ENCODE measurements around the gene FOXI1. TPM values are rescaled to one million over a fixed set of nuclear protein-coding genes. Genes with fewer than 3 reads are reported as not detected.

FOXI1 gene
- total RNA-seq, 4 donors from 2014 or later = not detected

DNA sequence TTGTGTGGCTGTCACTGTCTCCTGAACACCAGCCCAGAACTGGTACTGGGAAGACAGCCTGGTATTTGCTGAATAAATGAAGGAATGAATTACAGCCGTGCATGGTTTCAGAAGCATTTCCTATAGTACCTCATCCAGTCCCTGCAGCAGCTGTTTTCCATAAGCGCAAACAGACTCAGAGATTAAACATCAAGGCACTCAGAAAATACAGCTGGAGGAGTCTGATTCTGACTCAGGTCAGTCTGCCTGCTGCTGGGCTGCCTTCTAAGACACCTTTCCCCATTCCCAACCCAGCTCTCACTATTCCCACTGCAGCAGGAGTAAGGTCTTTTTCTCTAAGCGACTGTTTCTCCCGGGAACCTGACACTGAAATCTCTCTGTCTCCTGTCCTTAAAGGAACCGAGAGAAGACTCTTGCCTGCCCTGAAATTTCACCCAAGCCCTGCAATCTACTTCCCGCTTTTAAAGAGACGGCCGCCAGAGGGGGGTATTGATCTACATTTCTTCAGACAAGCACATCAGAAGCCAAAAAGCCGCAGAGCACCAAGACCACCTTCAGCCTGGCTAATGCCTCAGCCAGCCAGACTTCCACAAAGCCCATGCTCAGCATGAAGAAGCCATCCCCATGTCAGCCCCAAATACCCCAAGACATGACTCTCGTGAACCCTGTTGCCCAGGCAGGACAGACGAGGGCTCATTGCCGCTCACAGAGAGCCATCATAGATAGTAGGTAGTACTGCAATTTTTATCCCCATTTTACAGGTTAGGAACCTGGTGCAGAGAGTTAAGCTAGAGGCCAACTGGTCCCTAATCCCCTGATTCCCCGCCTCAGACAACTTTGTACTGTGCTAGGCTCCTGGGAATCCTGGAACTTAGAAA, 5.4 kb upstream of the FOXI1 start:
- no peak overlapping the region for H3K27ac ChIP-seq
- ATAC-seq = peak; percentile 28
- 21 to 40% methylated on average over 2 to 7 of the region's 13 CpGs for WGBS, 2 donors (ENCODE audit: low coverage in 1 of 2)
- no peak for TF ChIP-seq POLR2AphosphoS5 (IDR thresholded peaks at IDR 0.05)
- TF ChIP-seq, protein P1, sequence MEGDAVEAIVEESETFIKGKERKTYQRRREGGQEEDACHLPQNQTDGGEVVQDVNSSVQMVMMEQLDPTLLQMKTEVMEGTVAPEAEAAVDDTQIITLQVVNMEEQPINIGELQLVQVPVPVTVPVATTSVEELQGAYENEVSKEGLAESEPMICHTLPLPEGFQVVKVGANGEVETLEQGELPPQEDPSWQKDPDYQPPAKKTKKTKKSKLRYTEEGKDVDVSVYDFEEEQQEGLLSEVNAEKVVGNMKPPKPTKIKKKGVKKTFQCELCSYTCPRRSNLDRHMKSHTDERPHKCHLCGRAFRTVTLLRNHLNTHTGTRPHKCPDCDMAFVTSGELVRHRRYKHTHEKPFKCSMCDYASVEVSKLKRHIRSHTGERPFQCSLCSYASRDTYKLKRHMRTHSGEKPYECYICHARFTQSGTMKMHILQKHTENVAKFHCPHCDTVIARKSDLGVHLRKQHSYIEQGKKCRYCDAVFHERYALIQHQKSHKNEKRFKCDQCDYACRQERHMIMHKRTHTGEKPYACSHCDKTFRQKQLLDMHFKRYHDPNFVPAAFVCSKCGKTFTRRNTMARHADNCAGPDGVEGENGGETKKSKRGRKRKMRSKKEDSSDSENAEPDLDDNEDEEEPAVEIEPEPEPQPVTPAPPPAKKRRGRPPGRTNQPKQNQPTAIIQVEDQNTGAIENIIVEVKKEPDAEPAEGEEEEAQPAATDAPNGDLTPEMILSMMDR (IDR thresholded peaks at IDR 0.05) = peak in 3 of 4 experiments; percentile 60 to 70 (median 67)
- no peaks in the 10 kb centered on the region for H3K9me3 ChIP-seq
- no peaks in the 10 kb centered on the region for H3K36me3 ChIP-seq
- no peaks in the 10 kb centered on the region for H3K27me3 ChIP-seq
- peaks cover 0 to 8% (median 0%) of the 10 kb centered on the region in 3 donors for H3K4me1 ChIP-seq
- H3K4me3 ChIP-seq = no peak overlapping the region

DNA sequence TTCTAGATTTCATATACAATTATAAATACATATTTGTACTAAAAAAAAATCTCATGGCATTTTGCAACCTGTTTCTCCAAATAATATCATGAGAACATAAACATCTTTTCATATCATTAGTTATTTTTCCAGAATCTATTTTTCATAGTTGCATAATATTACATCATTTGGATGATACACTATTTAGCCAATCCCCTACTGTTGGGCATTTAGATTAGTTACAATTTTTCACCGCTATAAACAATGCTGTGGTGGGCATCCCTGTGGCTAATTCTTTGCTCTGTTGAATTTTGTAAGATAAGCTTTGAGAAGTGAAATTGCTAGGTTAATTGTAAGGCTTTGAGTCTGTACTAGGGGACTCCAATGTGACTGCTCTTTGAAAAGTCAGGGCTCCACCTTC, 2.2 kb upstream of the FOXI1 start:
- no peaks in the 10 kb centered on the region for H3K9me3 ChIP-seq
- peaks cover 0 to 8% (median 0%) of the 10 kb centered on the region in 3 donors for H3K4me1 ChIP-seq
- no peak overlapping the region for H3K27ac ChIP-seq
- ATAC-seq = no peak
- peaks cover 7% of the 10 kb centered on the region for H3K27me3 ChIP-seq
- TF ChIP-seq, protein P1 (IDR thresholded peaks at IDR 0.05) = no peak
- H3K4me3 ChIP-seq = no peak overlapping the region
- WGBS, 2 donors (ENCODE audit: low coverage in 1 of 2) = 89 to 100% methylated on average over 1 of the region's 1 CpG
- H3K36me3 ChIP-seq = no peaks in the 10 kb centered on the region

- Histone ChIP-seq H3K4me1 (peaks cover 0 to 8% (median 0%) of the 10 kb centered on the region in 3 donors), H3K27ac (no peak overlapping the region), H3K27me3 (peaks cover 7% of the 10 kb centered on the region), H3K9me3 (no peaks in the 10 kb centered on the region), H3K36me3 (no peaks in the 10 kb centered on the region), H3K4me3 (no peak overlapping the region)
- 92% methylated on average over 4 of the region's 6 CpGs; no CpG with 5 or more reads in 1 of the 2 donors for WGBS, 2 donors (ENCODE audit: low coverage in 1 of 2)
- ATAC-seq = no peak
- no peak for TF ChIP-seq POLR2AphosphoS5 (IDR thresholded peaks at IDR 0.05)
- TF ChIP-seq EP300 (IDR thresholded peaks at IDR 0.05) = no peak
- TF ChIP-seq, protein P1 (IDR thresholded peaks at IDR 0.05) = no peak
- no peak for TF ChIP-seq POLR2A (IDR thresholded peaks at IDR 0.05)
These were observed 1.4 kb upstream of the FOXI1 start for GRCh38 chr5:170104299-170104698.

DNA sequence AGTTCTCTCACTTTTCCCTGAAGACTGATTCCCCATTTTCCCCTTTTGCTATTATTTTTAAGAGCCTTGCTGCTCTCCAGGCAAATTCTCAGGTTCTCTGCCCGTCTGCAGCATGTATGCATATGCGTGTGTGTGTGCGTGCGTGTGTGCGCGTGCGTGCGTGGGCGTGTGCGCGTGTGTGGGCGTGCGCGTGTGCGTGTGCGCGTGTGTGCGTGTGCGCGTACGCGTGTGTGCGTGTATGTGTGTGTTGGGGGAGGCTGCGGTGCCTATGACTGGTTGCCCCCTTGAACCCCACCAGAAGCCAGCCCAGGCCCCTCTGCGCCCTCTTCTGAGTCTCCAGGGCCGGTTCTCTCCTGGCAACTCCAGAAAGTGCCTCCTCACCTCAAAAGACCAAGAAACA, 987 bp upstream of the FOXI1 start:
- H3K4me1 ChIP-seq = peaks cover 0 to 8% (median 0%) of the 10 kb centered on the region in 3 donors
- H3K36me3 ChIP-seq = no peaks in the 10 kb centered on the region
- no peak overlapping the region for H3K27ac ChIP-seq
- no peaks in the 10 kb centered on the region for H3K9me3 ChIP-seq
- ATAC-seq = no peak
- no peak overlapping the region for H3K4me3 ChIP-seq
- TF ChIP-seq EP300 (IDR thresholded peaks at IDR 0.05) = no peak
- TF ChIP-seq POLR2A (IDR thresholded peaks at IDR 0.05) = no peak
- TF ChIP-seq POLR2AphosphoS5 (IDR thresholded peaks at IDR 0.05) = no peak
- TF ChIP-seq, protein P1 (IDR thresholded peaks at IDR 0.05) = no peak
- 89% methylated on average over 20 of the region's 26 CpGs; no CpG with 5 or more reads in 1 of the 2 donors for WGBS, 2 donors (ENCODE audit: low coverage in 1 of 2)
- peaks cover 7% of the 10 kb centered on the region for H3K27me3 ChIP-seq

- H3K9me3 ChIP-seq = no peaks in the 10 kb centered on the region
- peaks cover 7% of the 10 kb centered on the region for H3K27me3 ChIP-seq
- ATAC-seq = no peak
- H3K36me3 ChIP-seq = no peaks in the 10 kb centered on the region
- H3K4me3 ChIP-seq = no peak overlapping the region
- no peaks in the 10 kb centered on the region for H3K4me1 ChIP-seq
- 62% methylated on average over 2 of the region's 2 CpGs; no CpG with 5 or more reads in 1 of the 2 donors for WGBS, 2 donors (ENCODE audit: low coverage in 1 of 2)
- TF ChIP-seq EP300 (IDR thresholded peaks at IDR 0.05) (no peak), POLR2A (IDR thresholded peaks at IDR 0.05) (no peak), POLR2AphosphoS5 (IDR thresholded peaks at IDR 0.05) (no peak)
- TF ChIP-seq, protein P1 (IDR thresholded peaks at IDR 0.05) = no peak
- H3K27ac ChIP-seq = no peak overlapping the region
These were observed 2.0 kb downstream of the FOXI1 start for GRCh38 chr5:170107674-170108073.

All from gastroesophageal sphincter (tissue), 4 donors.